Body of pancreas (tissue), 4 donors: Measurements from ENCODE around the gene CDX1.

ENCODE experiments used
- CTCF ChIP-seq, 7 experiments: fragments of 450-650 bp in 4 of 7; fragments of 200-600 bp in 3 of 7; sonication (generic) in 3 of 7; IDR thresholded peaks; one replicate each; pipeline ENCODE4 v1.5.1; 2016 to 2019; ENCODE audit warnings: antibody characterized with exemption in 7 of 7
- POLR2A ChIP-seq, 3 donors: fragments of 450-650 bp; IDR thresholded peaks; one replicate each; pipeline ENCODE4 v1.6.1; 2016; ENCODE audit warnings: antibody characterized with exemption in 3 of 3, mild to moderate bottlenecking in 2 of 3

DNA sequence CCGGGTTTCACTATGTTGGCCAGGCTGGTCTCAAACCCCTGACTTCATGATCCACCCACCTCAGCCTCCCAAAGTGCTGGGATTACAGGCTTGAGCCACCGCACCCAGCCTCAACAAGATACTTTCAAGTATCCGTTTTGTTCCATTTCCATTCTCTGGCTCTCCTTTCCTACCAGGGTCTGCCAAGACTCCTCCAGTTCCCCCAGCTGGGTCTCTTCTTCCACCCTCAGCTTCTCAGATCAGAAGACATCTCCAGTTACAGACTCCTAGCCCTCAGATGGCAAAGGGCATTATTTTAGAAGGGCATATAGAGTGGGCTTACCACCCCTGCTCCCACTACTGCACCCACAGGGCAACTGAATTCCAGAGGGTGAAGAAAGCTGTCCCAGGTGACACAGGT, 9.4 kb upstream of the CDX1 start:
- TF ChIP-seq CTCF (IDR thresholded peaks at IDR 0.05) (no peak), POLR2A (IDR thresholded peaks at IDR 0.05) (no peak)
